Neural cell (in vitro differentiated cells): ENCODE results near the gene SKI. TPM values are rescaled to one million over a fixed set of nuclear protein-coding genes. Genes with fewer than 3 reads are reported as not detected.

ENCODE experiments used
- H2AFZ ChIP-seq: fragments of 200-600, 300-800 bp; sonication (generic), shearing (Covaris generic); 2 replicates; pipeline ENCODE4 v1.6.0; 2014; ENCODE audit warnings: low read depth, mild to moderate bottlenecking, antibody characterized with exemption, low read length, moderate library complexity
- H3F3A ChIP-seq: fragments of 200-600 bp; shearing (Covaris generic); 2 replicates; pipeline ENCODE4 v1.6.1; 2016; ENCODE audit warnings: mild to moderate bottlenecking, moderate library complexity, mixed read lengths, antibody characterized with exemption, low read length; ENCODE audit not compliant: insufficient read depth, poor library complexity, severe bottlenecking
- H3K27ac ChIP-seq: fragments of 200-600, 300-800 bp; sonication (generic), shearing (Covaris generic); 2 replicates; pipeline ENCODE4 v1.5.1; 2014; ENCODE audit warnings: mild to moderate bottlenecking, low read length, moderate library complexity
- H3K27me3 ChIP-seq: fragments of 300-800, 200-600 bp; sonication (generic), shearing (Covaris generic); 2 replicates; pipeline ENCODE4 v1.6.0; 2014; ENCODE audit warnings: mild to moderate bottlenecking, low read depth, low read length, moderate library complexity; ENCODE audit not compliant: insufficient read depth
- H3K36me3 ChIP-seq: fragments of 300-800, 200-600 bp; sonication (generic), shearing (Covaris generic); 2 replicates; pipeline ENCODE4 v1.5.1; 2014; ENCODE audit warnings: mild to moderate bottlenecking, antibody characterized with exemption, low read length, moderate library complexity; ENCODE audit not compliant: insufficient read depth
- H3K4me2 ChIP-seq: fragments of 300-800, 200-600 bp; sonication (generic), shearing (Covaris generic); 2 replicates; pipeline ENCODE4 v1.6.0; 2014; ENCODE audit warnings: mild to moderate bottlenecking, low read length
- H3K4me3 ChIP-seq: fragments of 300-800, 200-600 bp; sonication (generic), shearing (Covaris generic); 2 replicates; pipeline ENCODE4 v1.5.1; 2014; ENCODE audit warnings: mild to moderate bottlenecking, low read length, moderate library complexity
- H3K79me2 ChIP-seq: fragments of 200-600 bp; shearing (Covaris generic); replicated peaks from 2 replicates; pipeline ENCODE4 v1.6.0; 2014; ENCODE audit warnings: mild to moderate bottlenecking, low read length, moderate library complexity; ENCODE audit not compliant: insufficient read depth
- H3K9ac ChIP-seq: fragments of 300-800, 200-600 bp; sonication (generic), shearing (Covaris generic); 2 replicates; pipeline ENCODE4 v1.6.1; 2016; ENCODE audit warnings: mild to moderate bottlenecking, low read length, mixed read lengths
- H3K9me2 ChIP-seq: fragments of 200-600 bp; shearing (Covaris generic); 2 replicates; pipeline ENCODE4 v1.6.1; 2016; ENCODE audit warnings: mild to moderate bottlenecking, low read length, mixed read lengths; ENCODE audit not compliant: insufficient read depth
- H3K9me3 ChIP-seq: fragments of 200-600, 300-800 bp; sonication (generic), shearing (Covaris generic); 2 replicates; pipeline ENCODE4 v1.6.1; 2016; ENCODE audit warnings: mild to moderate bottlenecking, mixed run types, low read length, moderate library complexity, mixed read lengths
- H4K20me1 ChIP-seq: fragments of 200-600 bp; shearing (Covaris generic); 2 replicates; pipeline ENCODE4 v1.6.1; 2016; ENCODE audit warnings: mild to moderate bottlenecking, mixed run types; ENCODE audit not compliant: insufficient read depth
- CTCF ChIP-seq: fragments of 450-650 bp; IDR thresholded peaks from 2 replicates; pipeline ENCODE4 v1.5.1; 2014; ENCODE audit warnings: antibody characterized with exemption, mild to moderate bottlenecking, moderate library complexity; ENCODE audit not compliant: poor library complexity, severe bottlenecking
- EP300 ChIP-seq: fragments of 450-650 bp; conservative IDR thresholded peaks from 2 replicates; pipeline ENCODE4 v1.6.1; 2014; ENCODE audit warnings: antibody characterized with exemption, mild to moderate bottlenecking, moderate library complexity; ENCODE audit not compliant: poor library complexity, severe bottlenecking
- EZH2 ChIP-seq: fragments of 200-600, 300-800 bp; shearing (Covaris generic), sonication (generic); IDR thresholded peaks from 2 replicates; pipeline ENCODE4 v1.6.1; 2014; ENCODE audit warnings: antibody characterized with exemption, low read length, borderline replicate concordance, mild to moderate bottlenecking; ENCODE audit not compliant: insufficient read depth, poor library complexity, severe bottlenecking
- MXI1 ChIP-seq: fragments of 450-650 bp; conservative IDR thresholded peaks from 2 replicates; pipeline ENCODE4 v1.6.1; 2014; ENCODE audit warnings: antibody characterized with exemption, mild to moderate bottlenecking; ENCODE audit not compliant: poor library complexity, severe bottlenecking
- POLR2AphosphoS5 ChIP-seq: IDR thresholded peaks from 2 replicates; pipeline ENCODE4 v1.6.1; 2012
- RAD21 ChIP-seq: fragments of 450-650 bp; conservative IDR thresholded peaks from 2 replicates; pipeline ENCODE4 v1.6.1; 2014; ENCODE audit warnings: antibody characterized with exemption, mild to moderate bottlenecking, moderate library complexity
- SMC3 ChIP-seq: fragments of 450-650 bp; conservative IDR thresholded peaks from 2 replicates; pipeline ENCODE4 v1.6.1; 2014; ENCODE audit warnings: antibody characterized with exemption, mild to moderate bottlenecking, moderate library complexity; ENCODE audit not compliant: poor library complexity
- TAF1 ChIP-seq: IDR thresholded peaks from 2 replicates; pipeline ENCODE4 v1.6.1; 2012; ENCODE audit warnings: low read depth
- polyA plus RNA-seq: library from polyadenylated mRNA; depleted of rRNA; stranded (reverse); fragments of >200 nt; gene quantifications from 2 replicates; pipeline ENCODE4 v1.2.3, GENCODE V29; 2014
- TF ChIP-seq, protein P1 (sequence below): IDR thresholded peaks from 2 replicates; pipeline ENCODE4 v1.6.1; 2012; ENCODE audit warnings: borderline replicate concordance

Gene SKI
- polyA plus RNA-seq, 1 donor from 2014 or later, result 4.1 TPM

- no peak overlapping the region for H3K27ac ChIP-seq
- H4K20me1 ChIP-seq, result no peaks in the 10 kb centered on the region
- no peak overlapping the region for H3K4me2 ChIP-seq
- no peak overlapping the region for H3K9ac ChIP-seq
- no peak overlapping the region for H2AFZ ChIP-seq
- no peaks in the 10 kb centered on the region for H3K9me3 ChIP-seq
- no peaks in the 10 kb centered on the region for H3K27me3 ChIP-seq
- H3K9me2 ChIP-seq, result no peaks in the 10 kb centered on the region
- no peaks in the 10 kb centered on the region for H3K79me2 ChIP-seq
- H3K4me3 ChIP-seq, result no peak overlapping the region
- no peak for TF ChIP-seq EZH2
- TF ChIP-seq, protein P1, sequence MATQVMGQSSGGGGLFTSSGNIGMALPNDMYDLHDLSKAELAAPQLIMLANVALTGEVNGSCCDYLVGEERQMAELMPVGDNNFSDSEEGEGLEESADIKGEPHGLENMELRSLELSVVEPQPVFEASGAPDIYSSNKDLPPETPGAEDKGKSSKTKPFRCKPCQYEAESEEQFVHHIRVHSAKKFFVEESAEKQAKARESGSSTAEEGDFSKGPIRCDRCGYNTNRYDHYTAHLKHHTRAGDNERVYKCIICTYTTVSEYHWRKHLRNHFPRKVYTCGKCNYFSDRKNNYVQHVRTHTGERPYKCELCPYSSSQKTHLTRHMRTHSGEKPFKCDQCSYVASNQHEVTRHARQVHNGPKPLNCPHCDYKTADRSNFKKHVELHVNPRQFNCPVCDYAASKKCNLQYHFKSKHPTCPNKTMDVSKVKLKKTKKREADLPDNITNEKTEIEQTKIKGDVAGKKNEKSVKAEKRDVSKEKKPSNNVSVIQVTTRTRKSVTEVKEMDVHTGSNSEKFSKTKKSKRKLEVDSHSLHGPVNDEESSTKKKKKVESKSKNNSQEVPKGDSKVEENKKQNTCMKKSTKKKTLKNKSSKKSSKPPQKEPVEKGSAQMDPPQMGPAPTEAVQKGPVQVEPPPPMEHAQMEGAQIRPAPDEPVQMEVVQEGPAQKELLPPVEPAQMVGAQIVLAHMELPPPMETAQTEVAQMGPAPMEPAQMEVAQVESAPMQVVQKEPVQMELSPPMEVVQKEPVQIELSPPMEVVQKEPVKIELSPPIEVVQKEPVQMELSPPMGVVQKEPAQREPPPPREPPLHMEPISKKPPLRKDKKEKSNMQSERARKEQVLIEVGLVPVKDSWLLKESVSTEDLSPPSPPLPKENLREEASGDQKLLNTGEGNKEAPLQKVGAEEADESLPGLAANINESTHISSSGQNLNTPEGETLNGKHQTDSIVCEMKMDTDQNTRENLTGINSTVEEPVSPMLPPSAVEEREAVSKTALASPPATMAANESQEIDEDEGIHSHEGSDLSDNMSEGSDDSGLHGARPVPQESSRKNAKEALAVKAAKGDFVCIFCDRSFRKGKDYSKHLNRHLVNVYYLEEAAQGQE, result no peak
- TF ChIP-seq MXI1, result no peak
- no peak for TF ChIP-seq RAD21
- no peak for TF ChIP-seq POLR2AphosphoS5
- TF ChIP-seq CTCF, result no peak
- TF ChIP-seq EP300, result no peak
- no peak for TF ChIP-seq TAF1
- H3K36me3 ChIP-seq, result no peaks in the 10 kb centered on the region
- H3F3A ChIP-seq, result no peaks in the 10 kb centered on the region
Measured at GRCh38 chr1:2307064-2307605, 79.0 kb downstream of the SKI start.

GRCh38 chr1:2307972-2308371 lies 79.9 kb downstream of the SKI start:
- Histone ChIP-seq H3F3A (no peaks in the 10 kb centered on the region), H3K9me2 (no peaks in the 10 kb centered on the region), H3K4me2 (no peak overlapping the region), H4K20me1 (no peaks in the 10 kb centered on the region), H3K9ac (no peak overlapping the region), H3K9me3 (no peaks in the 10 kb centered on the region), H2AFZ (no peak overlapping the region), H3K36me3 (no peaks in the 10 kb centered on the region), H3K79me2 (no peaks in the 10 kb centered on the region), H3K4me3 (no peak overlapping the region), H3K27ac (no peak overlapping the region), H3K27me3 (no peaks in the 10 kb centered on the region)
- TF ChIP-seq RAD21, result no peak
- no peak for TF ChIP-seq CTCF
- TF ChIP-seq EP300, result no peak
- no peak for TF ChIP-seq SMC3
- no peak for TF ChIP-seq POLR2AphosphoS5
- no peak for TF ChIP-seq TAF1
- TF ChIP-seq, protein P1, result no peak
- TF ChIP-seq EZH2, result no peak
- no peak for TF ChIP-seq MXI1
